Skin of body (tissue), 2 donors: ENCODE data around the gene STK17A. TPM values are rescaled to one million over a fixed set of nuclear protein-coding genes. Genes with fewer than 3 reads are reported as not detected.

Source experiments
- DNase-seq: peaks from one replicate; lab custom pipeline; 2025; lab: John Stamatoyannopoulos, UW
- total RNA-seq: library from RNA; depleted of rRNA; stranded (reverse); fragments of >200 nt; gene quantifications from one replicate; pipeline ENCODE4 v1.2.3, GENCODE V29; 2014

The STK17A gene
- total RNA-seq, 1 donor from 2014 or later: 26.6 TPM

DNA sequence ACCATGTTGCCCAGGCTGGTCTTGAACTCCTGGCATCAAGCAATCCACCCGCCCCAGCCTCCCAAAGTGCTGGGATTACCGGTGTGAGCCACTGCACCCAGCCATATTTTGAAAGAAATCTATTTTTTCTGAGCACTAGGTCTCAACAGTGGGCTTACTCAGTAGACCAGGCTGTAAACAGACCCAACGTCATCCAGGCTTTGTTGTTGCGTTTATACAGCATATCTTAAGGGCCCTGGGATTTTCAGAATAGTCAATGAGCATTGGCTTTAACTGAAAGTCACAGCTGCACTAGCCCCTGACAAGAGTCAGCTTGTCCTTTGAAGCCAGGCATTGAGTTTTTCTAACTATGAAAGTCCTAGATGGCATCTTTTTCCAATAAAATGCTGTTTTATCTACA lies 49.8 kb downstream of the STK17A start:
- no peak for DNase-seq

DNA sequence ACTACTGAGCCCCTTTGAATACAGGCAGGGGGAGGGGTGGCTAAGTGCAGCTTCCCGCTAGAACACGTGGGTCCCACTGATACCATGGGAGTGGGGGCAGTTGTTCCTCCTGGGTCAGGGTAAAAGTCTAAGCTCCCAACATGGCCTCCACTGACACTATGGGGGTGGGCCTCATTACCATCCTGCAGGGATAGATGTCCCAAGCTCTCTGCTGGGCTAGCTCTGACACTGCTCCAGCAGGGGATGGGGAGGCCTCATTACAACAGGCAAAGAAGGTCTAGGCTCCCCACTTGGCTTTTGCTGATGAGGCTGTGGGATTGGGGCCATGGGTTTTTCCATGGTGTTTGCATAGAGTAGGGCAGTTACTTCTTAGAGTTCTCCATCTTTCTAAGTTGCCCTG lies 51.5 kb downstream of the STK17A start:
- DNase-seq: no peak

DNA sequence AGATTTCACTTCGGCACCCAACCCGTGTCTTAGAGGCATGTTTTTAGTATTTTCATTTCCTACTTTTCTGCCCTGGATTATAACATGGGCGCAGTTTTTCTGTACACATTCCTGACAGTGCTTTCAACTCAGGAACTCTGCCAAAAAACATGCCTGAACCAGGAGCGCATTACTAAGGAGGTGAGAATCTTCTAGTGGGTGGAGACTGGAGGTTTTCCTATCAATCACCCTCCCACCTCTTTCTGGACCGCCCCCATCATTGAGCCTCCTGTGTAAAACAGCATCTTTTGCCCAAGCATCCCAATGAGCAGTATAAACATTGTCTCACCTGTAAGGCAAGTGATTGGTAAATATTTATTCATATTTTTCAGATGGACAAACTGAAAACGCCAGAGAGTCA lies 53.2 kb downstream of the STK17A start:
- DNase-seq: no peak

DNA sequence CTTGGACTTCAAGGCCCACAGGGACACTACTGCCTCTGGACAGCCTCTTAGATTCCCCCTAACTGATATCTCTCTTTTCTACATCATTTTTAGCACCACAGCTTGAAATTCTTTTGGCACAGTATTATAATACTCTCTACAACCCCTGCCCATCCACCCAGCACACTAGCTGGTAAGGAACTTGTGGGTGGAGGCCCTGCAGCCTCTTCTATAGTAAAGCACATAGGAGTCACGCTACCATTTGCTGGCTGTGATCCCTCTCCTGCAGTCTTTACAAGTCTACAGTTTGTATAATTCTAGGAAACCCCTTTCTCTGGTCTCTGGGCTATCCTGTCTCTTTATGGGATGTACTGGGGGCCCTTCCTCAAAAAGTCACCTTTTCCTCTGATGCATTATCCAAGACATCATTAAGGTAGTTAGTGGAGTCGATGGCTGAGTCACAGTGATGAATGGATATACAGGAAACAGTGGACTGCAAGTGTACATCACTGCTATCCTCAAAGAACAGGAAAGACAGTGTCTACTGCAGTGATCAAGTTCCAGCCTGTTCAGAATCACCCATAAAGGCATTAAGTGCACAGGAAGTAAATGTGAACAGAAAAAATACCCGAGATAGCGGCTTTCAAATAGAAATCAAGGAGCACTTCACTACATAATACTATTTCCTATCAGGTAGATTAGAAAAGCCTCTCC lies 54.4 kb downstream of the STK17A start:
- DNase-seq: no peak

DNA sequence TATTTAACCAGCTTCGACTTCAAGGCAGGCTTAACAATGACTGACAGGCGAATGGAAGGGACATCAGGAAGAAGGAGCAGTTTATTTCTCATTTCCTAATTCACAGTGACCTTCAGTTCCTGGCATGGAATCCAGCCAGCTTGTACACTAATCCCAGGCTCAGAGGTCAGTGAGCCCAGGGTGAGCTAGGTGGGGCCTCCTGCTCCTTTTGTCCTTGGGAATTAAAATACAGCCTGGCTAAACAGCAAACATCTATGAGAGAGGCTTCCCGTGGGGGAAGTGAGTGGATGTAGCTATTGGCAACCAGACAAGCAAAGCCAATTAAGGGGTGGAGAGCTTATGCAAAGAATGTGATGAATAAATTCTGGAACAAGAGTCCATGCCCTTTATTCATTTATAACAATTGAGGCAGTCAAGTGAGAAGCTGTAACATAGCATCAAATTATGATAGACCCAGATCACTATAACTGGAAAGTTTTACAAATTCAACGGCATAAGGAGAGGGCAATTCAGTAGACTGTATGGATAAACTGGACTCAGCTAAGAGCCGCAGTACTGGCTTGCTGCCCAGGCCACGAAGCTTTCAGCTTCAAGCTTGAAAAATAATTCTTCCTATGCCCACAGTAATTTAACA lies 57.1 kb downstream of the STK17A start:
- peak; percentile 26 for DNase-seq

DNA sequence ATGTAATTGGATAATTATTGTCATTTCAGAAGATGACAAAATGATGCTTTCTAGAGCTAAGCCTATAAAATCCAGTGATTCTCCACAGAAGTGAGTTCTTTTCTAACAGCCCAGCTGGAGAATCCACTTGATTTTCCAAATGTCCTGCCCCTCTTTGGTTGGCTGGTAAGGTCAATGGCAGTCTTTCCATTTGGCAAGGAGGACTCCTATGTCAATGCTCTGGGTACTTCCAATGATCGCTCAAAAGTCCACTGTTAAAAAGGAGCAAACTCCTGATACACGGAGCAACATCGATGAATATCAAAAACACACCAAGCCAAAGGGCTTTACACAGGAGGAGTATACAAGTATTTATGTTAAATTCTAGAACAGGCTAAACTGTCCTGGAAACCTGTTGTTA lies 57.8 kb downstream of the STK17A start:
- DNase-seq: no peak

DNA sequence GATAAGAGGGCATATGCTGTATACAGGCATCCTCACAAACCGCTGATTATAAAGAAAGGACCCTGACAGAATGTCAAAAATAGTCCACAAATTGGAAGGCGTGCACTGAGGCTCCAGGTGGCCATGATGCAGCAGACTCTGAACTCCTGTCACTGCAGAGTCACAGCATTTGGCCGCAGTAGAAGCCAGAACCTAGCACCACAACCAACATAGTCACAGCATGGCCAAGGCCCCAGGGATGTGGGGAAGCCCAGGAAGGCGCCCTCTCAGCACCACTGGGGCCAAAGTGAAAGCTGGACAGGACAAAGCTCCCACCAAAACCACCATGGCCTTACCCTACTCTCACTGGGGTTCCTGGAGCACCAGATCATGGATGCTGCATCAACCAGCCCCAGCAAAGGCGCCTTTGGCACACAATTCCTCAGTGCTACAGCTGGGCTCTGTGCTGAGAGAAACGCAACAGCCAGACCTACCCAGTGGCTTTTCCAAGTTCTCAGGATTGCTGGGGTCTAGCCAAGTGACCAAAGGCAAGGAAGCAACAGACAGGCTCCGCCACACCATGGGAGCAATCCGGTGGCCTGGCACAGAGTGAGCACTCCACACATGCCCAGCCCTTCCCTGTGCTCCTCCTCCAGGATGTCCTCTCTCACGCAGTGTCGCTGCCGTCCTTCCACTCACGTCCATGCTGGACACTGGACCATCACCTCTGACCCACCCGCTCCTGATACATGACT lies 60.2 kb downstream of the STK17A start:
- DNase-seq: no peak

DNA sequence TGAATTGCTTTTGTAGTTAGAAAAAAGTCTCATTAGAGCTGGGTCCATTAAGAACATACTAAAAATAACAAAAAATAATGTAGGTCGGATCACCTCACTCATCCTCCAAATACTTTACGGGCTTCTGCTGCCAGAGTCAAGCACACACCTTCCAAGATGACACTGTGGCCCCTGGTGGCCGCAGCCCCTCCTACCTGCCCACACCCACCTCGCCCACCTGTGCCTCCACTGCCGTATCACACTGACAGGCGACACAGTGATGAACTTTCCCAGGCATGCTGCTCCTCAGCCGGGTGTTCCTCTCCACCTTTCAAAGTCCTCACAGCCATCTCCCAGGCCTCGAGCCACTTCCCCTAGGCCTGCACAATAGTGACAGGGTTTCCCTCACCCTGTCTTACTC lies 60.9 kb downstream of the STK17A start:
- DNase-seq: no peak

DNA sequence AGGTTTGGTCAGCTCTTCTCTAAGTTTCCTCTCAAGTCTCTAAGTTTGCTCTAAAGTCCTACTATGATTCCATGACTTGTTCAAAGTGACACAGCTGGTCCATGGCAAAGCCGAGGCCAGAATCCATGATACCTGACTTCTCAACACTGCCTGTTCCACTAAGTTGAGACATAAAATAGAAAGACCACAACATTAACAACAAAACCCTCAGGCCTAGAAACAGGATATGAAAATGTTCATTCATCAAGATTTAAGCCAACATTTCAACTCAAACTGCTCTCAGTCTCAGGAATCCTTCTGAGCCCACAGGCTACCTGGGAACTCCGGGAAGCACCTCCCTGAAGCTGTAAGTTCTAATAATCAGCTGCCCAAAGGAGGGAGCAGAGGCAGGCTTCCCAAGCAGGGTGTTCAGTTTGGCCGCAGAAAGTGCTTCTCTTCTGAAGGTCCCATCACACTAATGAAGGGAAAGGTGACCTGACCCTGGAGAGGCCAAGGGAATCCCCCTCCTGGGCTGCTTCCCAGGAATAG lies 62.9 kb downstream of the STK17A start:
- DNase-seq: no peak

DNA sequence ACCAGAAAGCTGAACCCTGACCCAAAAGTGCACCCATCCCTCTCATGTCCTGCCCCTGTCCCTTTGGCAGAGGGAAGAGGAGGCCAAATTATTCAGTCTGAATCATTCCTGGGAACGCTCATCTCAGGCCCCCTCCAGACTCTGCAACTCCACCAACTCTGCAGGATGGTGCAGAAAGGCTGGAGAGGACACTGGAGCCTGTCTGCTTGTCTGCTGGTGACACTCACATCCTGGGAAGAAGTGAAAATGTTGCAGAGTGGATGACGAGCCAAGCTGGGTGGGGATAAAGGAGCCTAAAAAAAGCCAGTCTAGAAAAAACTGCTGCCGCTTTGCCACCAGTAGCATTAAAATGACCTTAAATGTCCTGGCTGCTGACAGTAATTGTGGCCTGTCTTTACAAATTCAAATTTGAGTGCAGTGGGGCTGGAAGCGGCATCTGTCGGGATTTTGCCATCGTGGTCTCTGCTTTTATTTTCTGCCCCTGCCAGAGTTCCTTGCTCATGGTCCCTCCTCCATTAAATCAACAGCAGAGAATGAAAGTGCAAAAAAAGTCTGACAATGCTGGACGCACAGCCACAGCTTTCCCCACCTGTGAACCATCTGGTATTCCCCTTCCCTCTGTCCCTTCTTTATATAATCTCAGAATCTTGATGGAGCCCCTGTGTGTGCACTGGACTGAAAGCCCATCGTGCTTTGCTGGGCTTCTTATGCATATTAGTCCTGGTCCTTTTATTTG lies 63.9 kb downstream of the STK17A start:
- DNase-seq: no peak

DNA sequence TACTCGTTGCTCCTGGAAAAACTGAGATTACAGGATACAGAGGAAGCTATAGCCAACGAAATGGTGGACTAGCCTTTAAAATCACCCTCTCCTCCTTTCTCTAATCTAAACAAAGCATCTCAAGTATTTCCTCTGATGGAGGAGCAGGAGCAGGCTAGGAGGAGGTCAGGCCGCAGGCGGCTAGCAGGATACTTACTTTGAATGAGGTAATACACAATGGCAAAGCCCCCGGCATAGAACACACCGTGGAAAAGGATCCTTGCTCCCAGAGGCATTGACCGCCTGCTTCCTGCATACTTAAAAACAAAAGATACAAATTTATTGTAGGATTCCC lies 64.4 kb downstream of the STK17A start:
- DNase-seq: no peak

DNA sequence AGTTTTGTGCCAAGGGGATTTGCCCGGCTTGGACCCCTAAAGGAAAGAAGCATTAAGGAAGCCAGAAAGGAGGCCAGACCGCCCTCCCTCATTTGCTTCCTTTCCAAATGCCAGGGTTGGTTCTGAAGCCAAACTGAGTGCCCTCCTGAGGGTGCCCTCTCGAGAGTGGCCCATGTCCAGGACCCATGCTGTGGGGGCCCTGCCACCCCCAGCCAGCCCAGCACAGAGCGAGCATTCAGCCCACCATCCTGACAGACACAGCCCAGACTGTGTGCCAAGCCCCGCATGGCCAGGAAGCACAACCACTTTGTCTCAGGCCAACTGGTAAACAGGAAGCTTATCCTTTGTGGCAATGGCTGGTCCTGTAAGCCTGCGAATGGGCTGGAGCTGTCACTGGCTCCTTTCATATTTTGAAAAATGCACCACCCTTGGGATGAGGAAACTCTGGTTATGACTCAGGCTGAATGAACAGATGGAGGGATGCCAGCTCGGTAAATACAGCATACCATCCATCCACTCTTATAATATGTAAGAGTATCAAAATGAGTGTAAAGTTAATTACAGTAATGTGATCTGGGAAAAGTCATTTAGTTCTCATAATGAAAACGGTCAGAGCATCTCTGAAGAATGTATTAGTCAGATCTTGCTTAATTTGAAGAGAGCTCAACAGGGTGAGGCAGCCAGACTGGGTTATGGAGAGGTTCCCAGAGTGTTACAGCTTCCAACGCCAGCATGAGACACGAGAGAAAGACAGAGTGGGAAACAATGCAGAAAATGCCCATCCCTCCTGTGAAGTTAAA lies 65.0 kb downstream of the STK17A start:
- DNase-seq: peak; percentile 71

DNA sequence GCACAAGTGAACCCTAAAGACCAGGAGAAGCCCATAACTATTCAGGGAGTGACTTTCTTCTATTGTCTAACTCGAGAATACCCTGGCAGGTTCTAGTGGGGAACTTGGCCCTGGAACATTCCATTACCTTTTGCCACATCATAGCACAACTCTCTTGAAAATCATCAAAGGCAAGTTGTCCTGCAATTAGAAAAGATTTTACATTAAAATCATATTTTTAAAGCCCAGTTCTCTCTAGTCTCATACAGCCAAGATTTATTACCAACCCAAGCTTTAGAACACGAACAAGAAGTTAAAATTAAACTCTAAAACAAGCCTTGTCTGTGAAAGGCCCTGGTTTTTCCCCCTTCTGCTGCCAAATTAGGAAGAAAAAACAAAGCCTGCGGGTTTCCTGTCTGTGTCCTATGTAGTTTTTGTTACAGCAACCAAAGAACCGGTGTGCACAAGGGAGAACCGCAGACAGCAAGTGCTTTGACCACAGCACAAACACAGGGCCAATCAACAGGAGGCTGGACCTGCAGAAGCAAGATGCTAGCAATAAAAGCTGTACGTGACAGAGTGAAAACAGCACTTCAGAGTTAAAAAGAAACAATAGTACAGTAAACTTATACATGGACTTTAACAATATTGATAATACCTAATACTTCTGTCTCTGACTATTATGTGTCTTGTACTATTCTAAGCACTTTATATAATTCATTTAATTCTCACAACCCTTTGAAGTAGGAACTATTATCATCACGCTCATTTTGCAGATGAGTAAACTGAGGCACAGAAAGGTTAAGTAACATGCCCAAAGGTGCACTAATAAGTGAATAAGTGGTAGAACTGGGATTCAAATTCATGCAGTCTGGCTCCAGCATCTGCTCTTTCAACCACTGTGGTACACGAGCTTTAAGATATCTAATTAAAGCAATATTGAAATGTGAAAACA lies 65.8 kb downstream of the STK17A start:
- no peak for DNase-seq

DNA sequence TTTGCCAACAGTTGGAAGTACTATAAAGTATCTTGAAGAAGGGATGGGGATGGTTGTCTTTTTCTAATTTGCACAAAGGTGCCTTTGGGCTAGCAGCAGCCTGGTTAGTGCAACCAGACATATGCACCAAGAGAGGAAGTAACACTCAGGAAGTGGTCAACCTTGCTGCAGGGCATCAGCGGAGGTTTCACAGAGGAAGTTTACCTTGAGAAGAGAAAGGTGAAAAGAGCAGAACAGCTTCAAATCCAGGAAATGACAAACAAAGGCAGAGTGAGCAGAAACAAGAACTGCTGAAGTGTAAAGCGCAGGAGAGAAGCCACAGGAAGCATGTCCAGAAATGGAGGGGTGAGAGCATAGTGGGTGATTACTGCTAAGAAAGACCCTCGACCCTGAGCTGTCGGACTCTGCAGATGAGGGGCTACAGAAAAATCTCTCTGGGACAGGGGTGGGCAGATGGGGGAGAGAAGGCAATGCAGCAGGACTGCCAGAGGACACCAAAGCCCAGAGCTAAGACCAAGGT lies 66.9 kb downstream of the STK17A start:
- no peak for DNase-seq

DNA sequence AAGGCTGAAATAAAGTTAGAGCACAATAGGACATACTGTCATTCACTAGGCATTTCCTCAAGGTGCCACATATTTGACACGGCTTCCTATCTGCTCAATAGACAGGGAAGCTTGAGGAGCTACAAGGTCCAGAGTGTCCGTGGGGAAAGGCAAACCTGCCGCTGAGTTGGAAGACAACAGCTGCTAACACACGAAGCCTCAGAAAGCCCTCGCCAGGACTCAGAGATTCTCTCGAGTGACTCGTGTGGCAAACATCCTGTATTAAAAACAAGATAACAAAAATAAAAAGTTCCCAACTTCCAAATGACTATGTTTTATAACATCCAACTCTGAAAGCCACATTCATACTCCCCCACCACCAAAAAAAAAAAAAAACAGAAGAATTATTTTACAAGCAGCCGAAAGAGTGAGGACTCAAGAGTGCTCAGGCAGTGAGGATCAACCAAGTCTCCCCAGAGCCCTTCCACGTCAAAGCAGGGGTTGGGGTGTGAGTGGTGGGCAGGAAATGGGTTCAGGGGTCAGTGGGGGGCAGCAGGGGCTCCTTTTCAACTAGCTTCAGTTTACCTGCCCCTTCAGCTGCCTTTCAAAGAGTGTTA lies 67.6 kb downstream of the STK17A start:
- no peak for DNase-seq

DNA sequence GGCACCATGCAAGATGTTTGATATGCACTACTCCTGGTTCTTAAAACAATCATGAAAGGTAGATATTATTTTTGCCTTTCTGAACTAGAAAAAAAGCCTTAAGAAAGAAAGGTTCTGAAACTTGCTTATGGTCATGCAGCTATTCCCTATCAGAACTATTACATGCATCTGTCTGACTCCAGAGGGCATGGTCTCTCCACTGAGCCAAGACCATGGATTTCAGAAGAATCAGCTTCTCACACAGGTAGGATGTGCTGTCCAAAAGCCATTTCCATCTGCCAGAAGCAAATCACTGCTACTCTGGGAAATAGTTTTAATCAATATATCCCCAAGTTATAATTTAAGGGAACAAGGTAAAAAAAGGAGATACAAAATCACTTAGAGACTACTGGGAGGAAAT lies 69.5 kb downstream of the STK17A start:
- no peak for DNase-seq

DNA sequence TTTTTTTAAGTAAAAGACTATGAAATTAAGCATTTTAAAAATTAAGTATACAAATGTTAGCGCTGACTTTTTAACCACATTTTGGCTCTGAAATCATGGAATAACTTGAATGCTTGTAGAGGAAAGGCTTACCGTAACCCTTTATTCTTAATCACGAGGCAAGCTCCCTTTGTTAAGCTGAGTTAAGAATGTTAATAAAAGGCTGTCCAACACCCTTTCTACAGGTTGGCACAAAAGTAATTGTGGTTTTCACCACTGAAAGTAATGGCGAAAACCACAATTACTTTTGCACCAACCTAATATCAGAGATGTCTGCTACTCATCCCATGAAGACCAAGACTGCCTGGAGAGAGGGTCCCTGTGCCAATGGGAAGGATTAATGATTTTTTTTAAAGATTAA lies 70.6 kb downstream of the STK17A start:
- DNase-seq: no peak

DNA sequence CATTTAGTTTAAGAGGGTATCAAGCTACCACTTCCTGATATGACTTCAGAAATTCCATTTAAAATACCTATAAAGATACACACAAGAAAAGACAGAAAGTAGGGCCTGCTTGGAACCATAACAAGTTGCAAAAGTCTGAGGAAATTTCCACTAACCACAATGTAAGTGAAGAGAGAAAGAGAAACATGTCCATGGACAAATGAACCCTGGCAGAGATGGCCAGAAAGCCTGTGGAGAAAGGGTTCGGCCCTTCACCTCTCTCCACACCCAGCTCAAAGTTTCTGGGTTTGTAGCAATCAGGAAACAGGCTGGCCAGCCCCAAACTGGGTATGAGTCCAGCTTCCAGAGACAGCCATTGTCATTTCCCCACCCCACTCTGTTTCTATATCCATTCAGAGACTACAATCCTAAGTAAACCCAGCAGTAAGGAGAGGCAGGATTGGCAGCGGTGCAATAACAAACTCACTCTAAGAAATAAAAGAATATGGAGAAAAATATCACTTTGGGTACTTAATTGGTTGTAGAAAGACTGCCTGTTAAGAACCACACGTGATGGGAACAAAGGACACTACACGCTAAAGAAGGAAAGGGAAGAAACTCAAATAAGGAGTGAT lies 71.1 kb downstream of the STK17A start:
- DNase-seq: no peak

DNA sequence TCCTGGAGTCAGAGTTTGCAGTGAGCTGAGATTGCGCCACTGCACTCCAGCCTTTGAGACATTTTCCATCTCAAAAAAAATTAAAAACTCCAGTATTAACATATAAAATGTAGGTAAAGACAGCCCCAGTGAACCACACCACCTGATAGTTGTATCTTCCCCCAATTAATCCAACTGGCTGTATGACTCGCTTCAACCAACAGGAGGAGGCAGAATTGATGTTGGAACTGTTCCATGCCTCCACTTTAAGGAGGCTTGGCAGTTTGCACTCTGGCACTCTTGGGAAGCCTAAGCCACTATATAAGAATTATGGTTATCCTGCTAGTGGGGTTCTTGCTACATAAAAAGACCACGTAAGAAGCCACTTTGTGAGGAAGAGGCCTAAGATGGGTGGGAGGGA lies 72.7 kb downstream of the STK17A start:
- no peak for DNase-seq
